PC-9 (cell line): ENCODE results near the gene CDC42.

ENCODE experiments used
- CTCF ChIP-seq: fragments of 200-600 bp; sonication (generic); conservative IDR thresholded peaks from 2 replicates; pipeline ENCODE4 v1.6.1; 2017; ENCODE audit warnings: mixed run types, antibody characterized with exemption, mild to moderate bottlenecking, moderate library complexity
- EZH2 ChIP-seq: fragments of 200-600 bp; sonication (generic); IDR thresholded peaks from 2 replicates; pipeline ENCODE4 v1.8.0; 2017; ENCODE audit warnings: antibody characterized with exemption, low read depth

- no peak for TF ChIP-seq CTCF
- no peak for TF ChIP-seq EZH2
These were observed 22.3 kb downstream of the CDC42 start for GRCh38 chr1:22074803-22075202.
